Measurements from ENCODE around the gene TSHZ2.
"Not testable (repeated sequence)": the region's sequence is repeated elsewhere in the genome, so short reads cannot be mapped to it uniquely, and the experiment has no call there.

Gene TSHZ2

GRCh38 chr20:53529658-53530057 is 557.5 kb downstream of the TSHZ2 start:
- DNase-seq = no peak

- no peak for DNase-seq
Observed at GRCh38 chr20:53530440-53530839, 558.3 kb downstream of the TSHZ2 start.

- not testable (repeated sequence) for DNase-seq
Observed at GRCh38 chr20:53532654-53533312, 560.6 kb downstream of the TSHZ2 start.

- DNase-seq = no peak
Observed at GRCh38 chr20:53533500-53533899, 561.3 kb downstream of the TSHZ2 start.

GRCh38 chr20:53534037-53534436 is 561.9 kb downstream of the TSHZ2 start:
- DNase-seq = no peak

GRCh38 chr20:53535878-53536277 is 563.7 kb downstream of the TSHZ2 start:
- no peak for DNase-seq

GRCh38 chr20:53536382-53536781 is 564.2 kb downstream of the TSHZ2 start:
- not testable (repeated sequence) for DNase-seq

GRCh38 chr20:53539516-53539915 is 567.4 kb downstream of the TSHZ2 start:
- no peak for DNase-seq

Data from CD4-positive, alpha-beta T cell treated with Interleukin-21 for 1 hour (primary cell).